C4-2B (cell line): Measurements from ENCODE around the gene VPREB1.
"Not testable (repeated sequence)": the region's sequence is repeated elsewhere in the genome, so short reads cannot be mapped to it uniquely, and the experiment has no call there.

Experiments
- ZFX ChIP-seq: fragments of 450-650 bp; IDR thresholded peaks from 2 replicates; pipeline ENCODE4 v1.6.1; 2017
- TF ChIP-seq, protein P1 (sequence below): fragments of 450-650 bp; conservative IDR thresholded peaks from 2 replicates; pipeline ENCODE4 v1.5.1; 2017; ENCODE audit warnings: mild to moderate bottlenecking

DNA sequence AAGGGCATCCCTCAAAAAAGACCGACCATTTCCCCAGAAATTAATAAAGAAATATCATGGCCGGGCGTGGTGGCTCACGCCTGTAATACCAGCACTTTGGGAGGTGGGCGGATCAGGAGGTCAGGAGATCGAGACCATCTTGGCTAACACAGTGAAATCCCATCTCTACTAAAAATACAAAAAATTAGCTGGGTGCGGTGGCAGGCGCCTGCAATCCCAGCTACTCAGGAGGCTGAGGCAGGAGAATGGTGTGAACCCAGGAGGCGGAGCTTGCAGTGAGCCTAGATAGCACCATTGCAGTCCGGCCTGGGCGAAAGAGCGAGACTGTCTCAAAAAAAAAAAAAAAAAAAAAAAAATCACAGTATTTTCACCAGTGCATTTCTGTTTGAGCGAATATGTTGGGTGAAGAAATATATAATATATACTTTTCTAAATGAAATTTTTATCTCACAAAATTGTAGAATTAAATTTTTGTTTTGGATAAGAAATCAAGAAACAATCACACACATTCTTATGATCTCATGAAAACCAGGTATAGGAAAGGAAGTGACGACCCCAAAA, 35.4 kb upstream of the VPREB1 start:
- TF ChIP-seq, protein P1, sequence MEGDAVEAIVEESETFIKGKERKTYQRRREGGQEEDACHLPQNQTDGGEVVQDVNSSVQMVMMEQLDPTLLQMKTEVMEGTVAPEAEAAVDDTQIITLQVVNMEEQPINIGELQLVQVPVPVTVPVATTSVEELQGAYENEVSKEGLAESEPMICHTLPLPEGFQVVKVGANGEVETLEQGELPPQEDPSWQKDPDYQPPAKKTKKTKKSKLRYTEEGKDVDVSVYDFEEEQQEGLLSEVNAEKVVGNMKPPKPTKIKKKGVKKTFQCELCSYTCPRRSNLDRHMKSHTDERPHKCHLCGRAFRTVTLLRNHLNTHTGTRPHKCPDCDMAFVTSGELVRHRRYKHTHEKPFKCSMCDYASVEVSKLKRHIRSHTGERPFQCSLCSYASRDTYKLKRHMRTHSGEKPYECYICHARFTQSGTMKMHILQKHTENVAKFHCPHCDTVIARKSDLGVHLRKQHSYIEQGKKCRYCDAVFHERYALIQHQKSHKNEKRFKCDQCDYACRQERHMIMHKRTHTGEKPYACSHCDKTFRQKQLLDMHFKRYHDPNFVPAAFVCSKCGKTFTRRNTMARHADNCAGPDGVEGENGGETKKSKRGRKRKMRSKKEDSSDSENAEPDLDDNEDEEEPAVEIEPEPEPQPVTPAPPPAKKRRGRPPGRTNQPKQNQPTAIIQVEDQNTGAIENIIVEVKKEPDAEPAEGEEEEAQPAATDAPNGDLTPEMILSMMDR = not testable (repeated sequence)
- not testable (repeated sequence) for TF ChIP-seq ZFX
